GM12878 (cell line): ENCODE data around the gene SPSB2.
"Not testable (repeated sequence)": the region's sequence is repeated elsewhere in the genome, so short reads cannot be mapped to it uniquely, and the experiment has no call there.

Experiments
- CTCF ChIP-seq, 3 experiments: IDR thresholded peaks in 2 of 3; conservative IDR thresholded peaks in 1 of 3; 2 replicates each; pipeline ENCODE4 v1.5.1; 2011; ENCODE audit warnings: low read depth in 3 of 3, low read length in 3 of 3, mild to moderate bottlenecking in 3 of 3, control low read depth in 2 of 3, moderate library complexity in 2 of 3, inconsistent platforms in 1 of 3, mixed read lengths in 1 of 3; ENCODE audit not compliant: control insufficient read depth in 2 of 3, insufficient read depth in 1 of 3; ENCODE audit errors: extremely low read depth in 1 of 3
- EP300 ChIP-seq, 2 experiments: fragments of 150-350 bp in 1 of 2; IDR thresholded peaks; 2 replicates each; pipeline ENCODE4 v1.6.1; 2011 to 2012; ENCODE audit warnings: low read depth in 2 of 2, low read length in 2 of 2, borderline replicate concordance in 1 of 2, improper control_type of control experiment in 1 of 2, inconsistent platforms in 1 of 2; ENCODE audit not compliant: control insufficient read depth in 1 of 2
- GABPA ChIP-seq: IDR thresholded peaks from 2 replicates; pipeline ENCODE4 v1.6.1; 2014; ENCODE audit warnings: antibody characterized with exemption, low read depth, mild to moderate bottlenecking, inconsistent platforms
- HDAC2 ChIP-seq: fragments of 200-600 bp; sonication (generic); IDR thresholded peaks from 2 replicates; pipeline ENCODE4 v1.6.1; 2017
- JUND ChIP-seq: IDR thresholded peaks from 2 replicates; pipeline ENCODE4 v1.6.1; 2012; ENCODE audit warnings: low read depth, mild to moderate bottlenecking, low read length, improper control_type of control experiment, moderate library complexity
- NFIC ChIP-seq: IDR thresholded peaks from 2 replicates; pipeline ENCODE4 v1.6.1; 2012; ENCODE audit warnings: low read depth, mild to moderate bottlenecking, inconsistent platforms, low read length, moderate library complexity
- NFXL1 ChIP-seq: fragments of 450-650 bp; IDR thresholded peaks from 2 replicates; pipeline ENCODE4 v1.6.1; 2017; ENCODE audit warnings: antibody characterized with exemption, mild to moderate bottlenecking, borderline replicate concordance
- REST ChIP-seq: IDR thresholded peaks from 2 replicates; pipeline ENCODE4 v1.6.1; 2012; ENCODE audit warnings: mild to moderate bottlenecking, low read depth, low read length
- SUZ12 ChIP-seq: fragments of 200-600 bp; sonication (generic); IDR thresholded peaks from one replicate; pipeline ENCODE4 v1.6.1; 2018; ENCODE audit warnings: antibody characterized with exemption, mild to moderate bottlenecking; ENCODE audit not compliant: unreplicated experiment
- TAF1 ChIP-seq: IDR thresholded peaks from 2 replicates; pipeline ENCODE4 v1.6.1; 2011; ENCODE audit warnings: mild to moderate bottlenecking, low read depth, low read length, borderline replicate concordance
- ZNF687 ChIP-seq: fragments of 450-650 bp; IDR thresholded peaks from 2 replicates; pipeline ENCODE4 v1.6.1; 2017; ENCODE audit warnings: mild to moderate bottlenecking, moderate library complexity

- not testable (repeated sequence) for TF ChIP-seq JUND; TAF1; CTCF (IDR thresholded peaks at IDR 0.05 in 2 of 3, conservative IDR thresholded peaks at IDR 0.05 in 1 of 3; ENCODE audit: control insufficient read depth in 2 of 3, extremely low read depth in 1 of 3, insufficient read depth in 1 of 3, low read depth in 3 of 3, low read length in 3 of 3); ZNF687; EP300 (IDR thresholded peaks at IDR 0.05; ENCODE audit: borderline replicate concordance in 1 of 2, control insufficient read depth in 1 of 2, low read depth in 2 of 2, low read length in 2 of 2); SUZ12; HDAC2; REST; GABPA; NFXL1; NFIC
These were observed 7.8 kb downstream of the SPSB2 start for GRCh38 chr12:6865307-6865706.
